ENCODE data around the gene ARHGEF37. TPM values are rescaled to one million over a fixed set of nuclear protein-coding genes. Genes with fewer than 3 reads are reported as not detected.

The ARHGEF37 gene
- total RNA-seq, 4 donors from 2014 or later: 10.2 to 21.4 (median 15.3) TPM

DNA sequence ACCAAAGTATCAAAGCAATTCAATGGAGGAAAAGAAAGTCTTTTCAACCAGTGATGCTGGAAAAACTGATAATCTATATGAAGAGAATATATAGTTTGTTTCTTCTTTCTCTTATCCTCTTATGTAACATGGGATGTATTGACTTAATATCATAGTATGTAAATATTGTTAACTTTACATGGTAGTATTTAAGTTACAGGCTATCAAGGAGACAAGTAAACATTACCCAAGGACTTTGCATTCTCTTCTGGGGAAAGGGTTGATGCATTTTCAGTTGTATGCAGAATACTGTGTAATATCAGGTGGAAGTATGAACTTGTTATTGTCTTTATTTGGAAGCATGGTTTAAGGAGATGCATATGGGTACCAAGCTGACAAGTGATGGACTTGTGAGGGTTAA, 9.1 kb upstream of the ARHGEF37 start:
- DNase-seq: no peak
- Histone ChIP-seq H3K27ac (no peak overlapping the region), H3K4me3 (no peak overlapping the region), H3K9me3 (no peaks in the 10 kb centered on the region), H3K36me3 (no peaks in the 10 kb centered on the region), H3K4me1 (peaks cover 0 to 4% (median 0%) of the 10 kb centered on the region in 4 donors), H3K27me3 (no peaks in the 10 kb centered on the region)
- TF ChIP-seq, protein P1, sequence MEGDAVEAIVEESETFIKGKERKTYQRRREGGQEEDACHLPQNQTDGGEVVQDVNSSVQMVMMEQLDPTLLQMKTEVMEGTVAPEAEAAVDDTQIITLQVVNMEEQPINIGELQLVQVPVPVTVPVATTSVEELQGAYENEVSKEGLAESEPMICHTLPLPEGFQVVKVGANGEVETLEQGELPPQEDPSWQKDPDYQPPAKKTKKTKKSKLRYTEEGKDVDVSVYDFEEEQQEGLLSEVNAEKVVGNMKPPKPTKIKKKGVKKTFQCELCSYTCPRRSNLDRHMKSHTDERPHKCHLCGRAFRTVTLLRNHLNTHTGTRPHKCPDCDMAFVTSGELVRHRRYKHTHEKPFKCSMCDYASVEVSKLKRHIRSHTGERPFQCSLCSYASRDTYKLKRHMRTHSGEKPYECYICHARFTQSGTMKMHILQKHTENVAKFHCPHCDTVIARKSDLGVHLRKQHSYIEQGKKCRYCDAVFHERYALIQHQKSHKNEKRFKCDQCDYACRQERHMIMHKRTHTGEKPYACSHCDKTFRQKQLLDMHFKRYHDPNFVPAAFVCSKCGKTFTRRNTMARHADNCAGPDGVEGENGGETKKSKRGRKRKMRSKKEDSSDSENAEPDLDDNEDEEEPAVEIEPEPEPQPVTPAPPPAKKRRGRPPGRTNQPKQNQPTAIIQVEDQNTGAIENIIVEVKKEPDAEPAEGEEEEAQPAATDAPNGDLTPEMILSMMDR (IDR thresholded peaks at IDR 0.05): no peak
- TF ChIP-seq POLR2A (IDR thresholded peaks at IDR 0.05): no peak

DNA sequence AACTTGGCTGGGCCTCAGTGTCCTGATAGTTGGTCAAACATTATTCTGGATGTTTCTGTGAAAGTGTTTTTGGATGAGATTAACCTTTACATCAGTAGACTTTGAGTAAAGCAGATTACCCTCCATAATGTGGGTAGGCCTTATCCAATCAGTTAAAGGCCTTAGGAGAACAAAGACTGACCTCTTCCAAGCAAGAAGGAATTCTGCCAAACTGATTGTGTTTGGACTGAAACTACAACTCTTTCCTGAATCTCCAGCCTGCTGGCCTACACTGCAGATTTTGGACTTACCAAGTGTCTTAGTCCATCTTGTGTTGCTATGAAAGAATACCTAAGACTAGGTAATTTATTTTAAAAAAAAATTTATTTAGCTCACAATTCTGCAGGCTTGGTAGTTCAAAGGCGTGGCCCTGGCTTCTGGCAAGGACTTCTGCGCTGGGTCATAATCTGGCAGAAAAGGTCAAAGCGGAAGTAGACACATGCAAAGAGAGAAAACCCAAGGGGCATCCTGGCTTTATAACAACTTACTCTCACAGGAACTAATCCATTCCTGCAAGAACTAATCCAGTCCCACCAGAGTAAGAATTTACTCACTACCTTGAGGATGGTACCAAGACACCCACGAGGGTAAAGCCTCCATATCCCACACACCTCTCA, 8.6 kb upstream of the ARHGEF37 start:
- Histone ChIP-seq H3K9me3 (no peaks in the 10 kb centered on the region), H3K27me3 (no peaks in the 10 kb centered on the region), H3K27ac (no peak overlapping the region), H3K4me1 (peaks cover 0 to 4% (median 0%) of the 10 kb centered on the region in 4 donors), H3K4me3 (no peak overlapping the region), H3K36me3 (no peaks in the 10 kb centered on the region)
- TF ChIP-seq, protein P1 (IDR thresholded peaks at IDR 0.05): no peak
- TF ChIP-seq POLR2A (IDR thresholded peaks at IDR 0.05): no peak
- no peak for DNase-seq

DNA sequence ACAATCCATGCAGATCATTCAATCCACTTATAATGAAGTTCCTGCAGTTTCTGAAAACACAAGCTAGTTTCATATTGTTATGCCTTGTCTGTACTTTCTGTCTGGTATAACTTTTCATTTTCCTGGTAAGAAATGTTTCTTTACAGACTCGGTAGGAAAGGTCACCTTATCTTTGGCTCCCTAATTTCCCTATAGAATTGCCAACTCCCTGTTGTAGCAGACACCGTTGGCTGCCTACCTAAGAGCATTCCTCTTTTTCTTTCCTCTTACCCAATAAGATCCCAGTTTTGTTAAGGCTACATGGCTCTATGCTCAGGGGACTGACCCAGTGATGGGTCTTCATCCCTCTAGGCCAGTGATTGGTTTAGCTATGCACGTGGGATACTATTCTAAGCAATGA, 6.2 kb upstream of the ARHGEF37 start:
- peaks cover 0 to 4% (median 0%) of the 10 kb centered on the region in 4 donors for H3K4me1 ChIP-seq
- H3K9me3 ChIP-seq: no peaks in the 10 kb centered on the region
- no peaks in the 10 kb centered on the region for H3K36me3 ChIP-seq
- H3K27ac ChIP-seq: no peak overlapping the region
- DNase-seq: no peak
- no peaks in the 10 kb centered on the region for H3K27me3 ChIP-seq
- no peak overlapping the region for H3K4me3 ChIP-seq
- TF ChIP-seq, protein P1 (IDR thresholded peaks at IDR 0.05): no peak
- TF ChIP-seq POLR2A (IDR thresholded peaks at IDR 0.05): no peak

GRCh38 chr5:149576021-149576420, 5.3 kb upstream of the ARHGEF37 start:
- Histone ChIP-seq H3K36me3 (no peaks in the 10 kb centered on the region), H3K4me3 (no peak overlapping the region), H3K27ac (no peak overlapping the region), H3K27me3 (no peaks in the 10 kb centered on the region), H3K4me1 (peaks cover 0 to 4% (median 1%) of the 10 kb centered on the region in 4 donors), H3K9me3 (no peaks in the 10 kb centered on the region)
- no peak for TF ChIP-seq POLR2A (IDR thresholded peaks at IDR 0.05)
- no peak for DNase-seq

- no peak overlapping the region for H3K4me3 ChIP-seq
- no peaks in the 10 kb centered on the region for H3K9me3 ChIP-seq
- H3K27ac ChIP-seq: no peak overlapping the region
- H3K36me3 ChIP-seq: no peaks in the 10 kb centered on the region
- no peaks in the 10 kb centered on the region for H3K27me3 ChIP-seq
- H3K4me1 ChIP-seq: peaks cover 0 to 14% (median 5%) of the 10 kb centered on the region in 4 donors
- TF ChIP-seq POLR2A (IDR thresholded peaks at IDR 0.05): no peak
- TF ChIP-seq, protein P1 (IDR thresholded peaks at IDR 0.05): no peak
- DNase-seq: no peak
Observed at GRCh38 chr5:149578896-149579295, 2.4 kb upstream of the ARHGEF37 start.

DNA sequence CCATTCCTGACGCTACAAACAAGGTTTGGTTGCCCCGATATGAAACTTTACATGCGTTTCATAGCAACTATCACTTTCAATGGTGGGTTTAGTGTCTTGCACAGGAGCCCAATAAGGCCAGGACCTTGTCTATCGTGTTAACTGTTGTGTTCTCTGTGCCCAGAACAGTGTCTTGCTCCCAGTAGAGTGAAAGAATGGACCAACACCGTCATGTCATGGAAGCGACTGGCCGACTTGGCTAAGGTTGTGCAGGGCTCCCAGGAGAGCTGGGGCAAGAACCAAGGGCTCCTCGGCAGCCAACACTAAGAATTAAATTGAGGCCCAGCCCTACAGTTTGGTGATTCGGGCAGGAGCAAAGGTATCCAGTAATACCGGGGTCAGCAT, 498 bp upstream of the ARHGEF37 start:
- TF ChIP-seq POLR2A (IDR thresholded peaks at IDR 0.05): no peak
- TF ChIP-seq, protein P1 (IDR thresholded peaks at IDR 0.05): no peak
- no peak for DNase-seq
- Histone ChIP-seq H3K4me1 (peaks cover 0 to 23% (median 5%) of the 10 kb centered on the region in 4 donors), H3K36me3 (no peaks in the 10 kb centered on the region), H3K27me3 (no peaks in the 10 kb centered on the region), H3K27ac (peak overlapping the region; percentile 8 to 94 (median 84)), H3K9me3 (no peaks in the 10 kb centered on the region), H3K4me3 (peak overlapping the region; percentile 49 to 82 (median 58))

Measured in Peyer's patch (tissue), 4 donors.